Measurements from ENCODE around the gene PPM1M. TPM values are rescaled to one million over a fixed set of nuclear protein-coding genes. Genes with fewer than 3 reads are reported as not detected.

PPM1M gene
- total RNA-seq, 4 donors from 2014 or later = 2.0 to 8.4 (median 6.2) TPM

DNA sequence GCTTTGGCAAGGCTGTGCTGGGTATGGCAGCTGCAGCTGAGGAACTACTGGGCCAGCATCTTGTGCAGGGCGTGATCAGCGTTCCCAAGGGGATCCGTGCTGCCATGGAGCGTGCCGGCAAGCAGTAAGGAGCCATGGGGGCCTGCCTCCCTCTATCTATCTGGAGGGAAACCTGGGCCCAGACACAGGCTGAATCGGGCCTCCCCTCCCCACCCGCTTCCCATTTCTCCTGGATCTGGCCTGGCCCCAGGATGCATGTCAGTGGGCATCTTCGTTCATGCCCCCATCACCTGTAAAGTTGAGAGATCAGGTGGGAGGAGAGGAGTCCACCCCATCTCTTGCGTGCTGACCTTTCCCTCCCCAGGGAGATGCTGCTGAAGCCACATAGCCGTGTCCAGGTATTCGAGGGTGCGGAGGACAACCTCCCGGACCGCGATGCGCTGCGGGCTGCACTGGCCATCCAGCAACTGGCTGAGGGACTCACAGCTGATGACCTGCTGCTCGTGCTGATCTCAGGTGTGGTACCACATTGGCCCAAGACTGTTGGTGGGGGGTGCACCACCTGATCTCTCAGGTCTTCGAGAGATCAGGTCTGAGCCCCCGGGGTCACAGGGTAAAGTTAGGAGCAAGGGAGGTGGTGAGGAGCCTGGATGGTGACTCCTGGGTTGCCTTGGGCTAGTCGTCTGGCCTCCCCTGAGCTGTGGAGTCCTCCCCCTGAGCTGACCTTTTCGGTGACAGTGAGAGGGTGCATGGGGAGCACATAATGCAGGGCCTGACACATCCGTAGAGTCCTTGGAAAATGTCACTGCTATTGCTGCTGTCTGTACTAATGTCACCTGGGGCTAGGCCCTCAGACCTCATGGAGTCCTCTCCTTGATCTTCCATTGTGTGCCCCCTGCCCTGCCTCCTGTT lies 45.3 kb downstream of the PPM1M start:
- Histone ChIP-seq H3K27ac (peak overlapping the region; percentile 98 to 99 (median 98)), H3K4me1 (peaks cover 16 to 35% (median 28%) of the 10 kb centered on the region in 4 donors), H3K36me3 (peaks cover 0 to 5% (median 0%) of the 10 kb centered on the region in 4 donors), H3K9me3 (no peaks in the 10 kb centered on the region), H3K27me3 (no peaks in the 10 kb centered on the region), H3K4me3 (peak overlapping the region in 3 of 4 donors; percentile 4 to 37 (median 23))
- DNase-seq = no peak
- TF ChIP-seq POLR2A (IDR thresholded peaks at IDR 0.05) = no peak
- TF ChIP-seq, protein P1, sequence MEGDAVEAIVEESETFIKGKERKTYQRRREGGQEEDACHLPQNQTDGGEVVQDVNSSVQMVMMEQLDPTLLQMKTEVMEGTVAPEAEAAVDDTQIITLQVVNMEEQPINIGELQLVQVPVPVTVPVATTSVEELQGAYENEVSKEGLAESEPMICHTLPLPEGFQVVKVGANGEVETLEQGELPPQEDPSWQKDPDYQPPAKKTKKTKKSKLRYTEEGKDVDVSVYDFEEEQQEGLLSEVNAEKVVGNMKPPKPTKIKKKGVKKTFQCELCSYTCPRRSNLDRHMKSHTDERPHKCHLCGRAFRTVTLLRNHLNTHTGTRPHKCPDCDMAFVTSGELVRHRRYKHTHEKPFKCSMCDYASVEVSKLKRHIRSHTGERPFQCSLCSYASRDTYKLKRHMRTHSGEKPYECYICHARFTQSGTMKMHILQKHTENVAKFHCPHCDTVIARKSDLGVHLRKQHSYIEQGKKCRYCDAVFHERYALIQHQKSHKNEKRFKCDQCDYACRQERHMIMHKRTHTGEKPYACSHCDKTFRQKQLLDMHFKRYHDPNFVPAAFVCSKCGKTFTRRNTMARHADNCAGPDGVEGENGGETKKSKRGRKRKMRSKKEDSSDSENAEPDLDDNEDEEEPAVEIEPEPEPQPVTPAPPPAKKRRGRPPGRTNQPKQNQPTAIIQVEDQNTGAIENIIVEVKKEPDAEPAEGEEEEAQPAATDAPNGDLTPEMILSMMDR (IDR thresholded peaks at IDR 0.05) = no peak
- TF ChIP-seq POLR2AphosphoS5 (IDR thresholded peaks at IDR 0.05) = no peak
- TF ChIP-seq EP300 (IDR thresholded peaks at IDR 0.05; ENCODE audit: low read depth) = no peak
- 73% methylated on average over 14 of the region's 23 CpGs; no CpG with 5 or more reads in 1 of the 2 donors for WGBS, 2 donors (ENCODE audit: low coverage in 1 of 2)
- intact Hi-C loops (cut with DNase I; ENCODE audit: low total_unique reads) = loop anchor here (10.0 kb wide), 1 partner anchor 54 kb away; no protein-coding TSS in a partner anchor
- in situ Hi-C loops (cut with MboI; ENCODE audit: low pct_ligation_motif_present in 1 of 4, low pct_unique_long_range_greater_than_20kb in 1 of 4, low sequenced_read_pairs in 3 of 4) = no loop called here

DNA sequence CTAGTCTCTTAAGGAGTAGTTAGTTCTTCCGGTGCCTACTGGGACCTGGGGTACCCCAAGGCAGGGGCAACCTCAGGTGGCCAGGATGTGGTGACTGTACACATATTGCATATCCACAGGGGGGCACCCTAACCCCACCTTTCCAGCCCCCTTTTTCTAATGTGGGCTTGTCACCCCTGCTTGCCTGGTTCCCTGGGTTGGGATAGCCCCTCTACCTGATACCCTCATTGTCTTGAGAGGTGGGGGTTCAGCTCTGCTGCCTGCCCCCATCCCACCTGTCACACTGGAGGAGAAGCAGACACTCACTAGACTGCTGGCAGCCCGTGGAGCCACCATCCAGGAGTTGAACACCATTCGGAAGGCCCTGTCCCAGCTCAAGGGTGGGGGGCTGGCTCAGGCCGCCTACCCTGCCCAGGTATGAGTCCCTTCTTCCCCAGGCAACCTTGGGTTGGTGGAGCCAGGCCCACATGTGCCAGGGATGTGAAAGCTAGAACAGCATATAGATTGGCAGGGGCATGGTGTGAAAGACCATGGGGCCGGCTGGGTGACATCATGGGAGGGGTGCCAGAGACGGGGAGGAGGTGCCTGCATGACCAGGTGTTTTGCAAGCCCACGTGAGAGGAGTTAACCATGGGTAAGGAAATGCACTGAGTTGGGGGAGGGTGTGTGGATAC lies 46.1 kb downstream of the PPM1M start:
- in situ Hi-C loops (cut with MboI; ENCODE audit: low pct_ligation_motif_present in 1 of 4, low pct_unique_long_range_greater_than_20kb in 1 of 4, low sequenced_read_pairs in 3 of 4) (no loop called here), intact Hi-C loops (cut with DNase I; ENCODE audit: low total_unique reads) (loop anchor here (10.0 kb wide), 1 partner anchor 53 kb away; no protein-coding TSS in a partner anchor)
- no peaks in the 10 kb centered on the region for H3K27me3 ChIP-seq
- H3K36me3 ChIP-seq = peaks cover 0 to 5% (median 0%) of the 10 kb centered on the region in 4 donors
- H3K9me3 ChIP-seq = no peaks in the 10 kb centered on the region
- no peak overlapping the region for H3K27ac ChIP-seq
- peak; percentile 41 for DNase-seq
- H3K4me3 ChIP-seq = peak overlapping the region in 1 of 4 donors; percentile 37
- 14 to 61% methylated on average over 1 to 7 of the region's 7 CpGs for WGBS, 2 donors (ENCODE audit: low coverage in 1 of 2)
- TF ChIP-seq EP300 (IDR thresholded peaks at IDR 0.05; ENCODE audit: low read depth) = no peak
- TF ChIP-seq, protein P1 (IDR thresholded peaks at IDR 0.05) = peak; percentile 35 to 61 (median 48)
- H3K4me1 ChIP-seq = peaks cover 16 to 29% (median 26%) of the 10 kb centered on the region in 4 donors

DNA sequence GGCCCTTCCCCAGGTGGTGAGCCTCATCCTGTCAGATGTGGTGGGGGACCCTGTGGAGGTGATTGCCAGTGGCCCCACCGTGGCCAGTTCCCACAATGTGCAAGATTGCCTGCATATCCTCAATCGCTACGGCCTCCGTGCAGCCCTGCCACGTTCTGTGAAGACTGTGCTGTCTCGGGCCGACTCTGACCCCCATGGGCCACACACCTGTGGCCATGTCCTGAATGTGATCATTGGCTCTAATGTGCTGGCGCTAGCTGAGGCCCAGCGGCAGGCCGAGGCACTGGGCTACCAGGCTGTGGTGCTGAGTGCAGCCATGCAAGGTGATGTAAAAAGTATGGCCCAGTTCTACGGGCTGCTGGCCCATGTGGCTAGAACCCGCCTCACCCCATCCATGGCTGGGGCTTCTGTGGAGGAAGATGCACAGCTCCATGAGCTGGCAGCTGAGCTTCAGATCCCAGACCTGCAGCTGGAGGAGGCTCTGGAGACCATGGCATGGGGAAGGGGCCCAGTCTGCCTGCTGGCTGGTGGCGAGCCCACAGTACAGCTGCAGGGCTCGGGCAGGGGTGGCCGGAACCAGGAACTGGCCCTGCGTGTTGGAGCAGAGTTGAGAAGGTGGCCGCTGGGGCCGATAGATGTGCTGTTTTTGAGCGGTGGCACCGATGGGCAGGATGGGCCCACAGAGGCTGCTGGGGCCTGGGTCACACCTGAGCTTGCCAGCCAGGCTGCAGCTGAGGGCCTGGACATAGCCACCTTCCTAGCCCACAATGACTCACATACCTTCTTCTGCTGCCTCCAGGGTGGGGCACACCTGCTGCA lies 46.9 kb downstream of the PPM1M start:
- Histone ChIP-seq H3K4me3 (no peak overlapping the region), H3K4me1 (peaks cover 11 to 23% (median 19%) of the 10 kb centered on the region in 4 donors), H3K9me3 (no peaks in the 10 kb centered on the region), H3K36me3 (peaks cover 0 to 5% (median 0%) of the 10 kb centered on the region in 4 donors), H3K27ac (no peak overlapping the region), H3K27me3 (no peaks in the 10 kb centered on the region)
- DNase-seq = no peak
- in situ Hi-C loops (cut with MboI; ENCODE audit: low pct_ligation_motif_present in 1 of 4, low pct_unique_long_range_greater_than_20kb in 1 of 4, low sequenced_read_pairs in 3 of 4) = no loop called here
- TF ChIP-seq POLR2AphosphoS5 (IDR thresholded peaks at IDR 0.05) (no peak), EP300 (IDR thresholded peaks at IDR 0.05; ENCODE audit: low read depth) (no peak), POLR2A (IDR thresholded peaks at IDR 0.05) (no peak)
- TF ChIP-seq, protein P1 (IDR thresholded peaks at IDR 0.05) = no peak
- 90% methylated on average over 19 of the region's 20 CpGs; no CpG with 5 or more reads in 1 of the 2 donors for WGBS, 2 donors (ENCODE audit: low coverage in 1 of 2)
- intact Hi-C loops (cut with DNase I; ENCODE audit: low total_unique reads) = loop anchor here (10.0 kb wide), 1 partner anchor 52 kb away; no protein-coding TSS in a partner anchor

Data from transverse colon (tissue), 4 donors.